ENCODE data around the gene ZBTB45. TPM values are rescaled to one million over a fixed set of nuclear protein-coding genes. Genes with fewer than 3 reads are reported as not detected.

Gene ZBTB45
- total RNA-seq, 1 donor from 2014 or later = 46.5 TPM

DNA sequence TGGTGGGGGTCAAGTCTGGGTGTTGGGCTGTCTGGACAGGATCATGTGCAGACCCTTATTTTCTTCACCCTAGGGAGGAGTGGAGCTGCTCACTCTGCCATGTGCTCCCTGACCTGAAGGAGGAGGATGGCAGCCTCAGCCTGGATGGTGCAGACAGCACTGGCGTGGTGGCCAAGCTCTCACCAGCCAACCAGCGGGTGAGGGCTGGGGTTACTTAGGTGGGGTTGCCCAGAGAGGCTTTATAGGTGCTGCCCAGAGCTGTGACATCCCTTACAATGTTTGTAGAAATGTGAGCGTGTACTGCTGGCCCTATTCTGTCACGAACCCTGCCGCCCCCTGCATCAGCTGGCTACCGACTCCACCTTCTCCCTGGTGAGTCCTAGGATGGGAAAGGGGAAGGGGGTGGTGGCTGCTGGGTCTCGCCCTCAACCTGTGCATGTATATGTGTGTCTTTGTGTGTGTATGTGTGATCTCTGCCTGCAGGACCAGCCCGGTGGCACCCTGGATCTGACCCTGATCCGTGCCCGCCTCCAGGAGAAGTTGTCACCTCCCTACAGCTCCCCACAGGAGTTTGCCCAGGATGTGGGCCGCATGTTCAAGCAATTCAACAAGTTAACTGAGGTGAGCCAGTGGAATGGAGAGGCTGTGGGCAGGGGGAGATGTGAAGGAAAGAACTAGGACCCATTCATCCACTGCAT lies 30.2 kb upstream of the ZBTB45 start:
- H3K27me3 ChIP-seq = no peaks in the 10 kb centered on the region
- H3K4me3 ChIP-seq = no peak overlapping the region
- H3K27ac ChIP-seq = no peak overlapping the region
- peak in 1 of 2 donors; percentile 63 for DNase-seq (ENCODE audit: low spot score in 2 of 2)
- peaks cover 55 to 73% of the 10 kb centered on the region in 2 donors for H3K36me3 ChIP-seq
- H3K9me3 ChIP-seq = no peaks in the 10 kb centered on the region
- TF ChIP-seq, protein P1, sequence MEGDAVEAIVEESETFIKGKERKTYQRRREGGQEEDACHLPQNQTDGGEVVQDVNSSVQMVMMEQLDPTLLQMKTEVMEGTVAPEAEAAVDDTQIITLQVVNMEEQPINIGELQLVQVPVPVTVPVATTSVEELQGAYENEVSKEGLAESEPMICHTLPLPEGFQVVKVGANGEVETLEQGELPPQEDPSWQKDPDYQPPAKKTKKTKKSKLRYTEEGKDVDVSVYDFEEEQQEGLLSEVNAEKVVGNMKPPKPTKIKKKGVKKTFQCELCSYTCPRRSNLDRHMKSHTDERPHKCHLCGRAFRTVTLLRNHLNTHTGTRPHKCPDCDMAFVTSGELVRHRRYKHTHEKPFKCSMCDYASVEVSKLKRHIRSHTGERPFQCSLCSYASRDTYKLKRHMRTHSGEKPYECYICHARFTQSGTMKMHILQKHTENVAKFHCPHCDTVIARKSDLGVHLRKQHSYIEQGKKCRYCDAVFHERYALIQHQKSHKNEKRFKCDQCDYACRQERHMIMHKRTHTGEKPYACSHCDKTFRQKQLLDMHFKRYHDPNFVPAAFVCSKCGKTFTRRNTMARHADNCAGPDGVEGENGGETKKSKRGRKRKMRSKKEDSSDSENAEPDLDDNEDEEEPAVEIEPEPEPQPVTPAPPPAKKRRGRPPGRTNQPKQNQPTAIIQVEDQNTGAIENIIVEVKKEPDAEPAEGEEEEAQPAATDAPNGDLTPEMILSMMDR (IDR thresholded peaks at IDR 0.05) = no peak
- intact Hi-C loops (cut with DNase I) = no loop called here
- H3K4me1 ChIP-seq = peaks cover 22 to 32% of the 10 kb centered on the region in 2 donors

DNA sequence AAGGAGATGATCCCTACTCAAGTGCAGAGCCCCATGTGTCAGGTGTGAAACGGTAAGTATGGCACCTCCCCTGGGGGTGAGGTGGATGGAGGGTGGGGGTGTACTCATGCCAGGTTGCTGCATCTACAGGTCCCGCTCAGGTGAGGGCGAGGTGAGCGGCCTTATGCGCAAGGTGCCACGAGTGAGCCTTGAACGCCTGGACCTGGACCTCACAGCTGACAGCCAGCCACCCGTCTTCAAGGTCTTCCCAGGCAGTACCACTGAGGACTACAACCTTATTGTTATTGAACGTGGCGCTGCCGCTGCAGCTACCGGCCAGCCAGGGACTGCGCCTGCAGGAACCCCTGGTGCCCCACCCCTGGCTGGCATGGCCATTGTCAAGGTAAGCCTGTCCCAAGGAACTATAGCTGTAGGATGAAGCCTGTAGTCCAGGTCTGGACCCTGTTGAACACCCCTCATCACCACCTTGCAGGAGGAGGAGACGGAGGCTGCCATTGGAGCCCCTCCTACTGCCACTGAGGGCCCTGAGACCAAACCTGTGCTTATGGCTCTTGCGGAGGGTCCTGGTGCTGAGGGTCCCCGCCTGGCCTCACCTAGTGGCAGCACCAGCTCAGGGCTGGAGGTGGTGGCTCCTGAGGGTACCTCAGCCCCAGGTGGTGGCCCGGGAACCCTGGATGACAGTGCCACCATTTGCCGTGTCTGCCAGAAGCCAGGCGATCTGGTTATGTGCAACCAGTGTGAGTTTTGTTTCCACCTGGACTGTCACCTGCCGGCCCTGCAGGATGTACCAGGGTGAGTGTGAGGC lies 29.5 kb upstream of the ZBTB45 start:
- peak in 1 of 2 donors; percentile 59 for DNase-seq (ENCODE audit: low spot score in 2 of 2)
- Histone ChIP-seq H3K9me3 (no peaks in the 10 kb centered on the region), H3K27me3 (no peaks in the 10 kb centered on the region), H3K4me1 (peaks cover 20 to 28% of the 10 kb centered on the region in 2 donors), H3K4me3 (no peak overlapping the region), H3K27ac (no peak overlapping the region), H3K36me3 (peaks cover 55 to 73% of the 10 kb centered on the region in 2 donors)
- TF ChIP-seq, protein P1 (IDR thresholded peaks at IDR 0.05) = no peak
- intact Hi-C loops (cut with DNase I) = no loop called here

DNA sequence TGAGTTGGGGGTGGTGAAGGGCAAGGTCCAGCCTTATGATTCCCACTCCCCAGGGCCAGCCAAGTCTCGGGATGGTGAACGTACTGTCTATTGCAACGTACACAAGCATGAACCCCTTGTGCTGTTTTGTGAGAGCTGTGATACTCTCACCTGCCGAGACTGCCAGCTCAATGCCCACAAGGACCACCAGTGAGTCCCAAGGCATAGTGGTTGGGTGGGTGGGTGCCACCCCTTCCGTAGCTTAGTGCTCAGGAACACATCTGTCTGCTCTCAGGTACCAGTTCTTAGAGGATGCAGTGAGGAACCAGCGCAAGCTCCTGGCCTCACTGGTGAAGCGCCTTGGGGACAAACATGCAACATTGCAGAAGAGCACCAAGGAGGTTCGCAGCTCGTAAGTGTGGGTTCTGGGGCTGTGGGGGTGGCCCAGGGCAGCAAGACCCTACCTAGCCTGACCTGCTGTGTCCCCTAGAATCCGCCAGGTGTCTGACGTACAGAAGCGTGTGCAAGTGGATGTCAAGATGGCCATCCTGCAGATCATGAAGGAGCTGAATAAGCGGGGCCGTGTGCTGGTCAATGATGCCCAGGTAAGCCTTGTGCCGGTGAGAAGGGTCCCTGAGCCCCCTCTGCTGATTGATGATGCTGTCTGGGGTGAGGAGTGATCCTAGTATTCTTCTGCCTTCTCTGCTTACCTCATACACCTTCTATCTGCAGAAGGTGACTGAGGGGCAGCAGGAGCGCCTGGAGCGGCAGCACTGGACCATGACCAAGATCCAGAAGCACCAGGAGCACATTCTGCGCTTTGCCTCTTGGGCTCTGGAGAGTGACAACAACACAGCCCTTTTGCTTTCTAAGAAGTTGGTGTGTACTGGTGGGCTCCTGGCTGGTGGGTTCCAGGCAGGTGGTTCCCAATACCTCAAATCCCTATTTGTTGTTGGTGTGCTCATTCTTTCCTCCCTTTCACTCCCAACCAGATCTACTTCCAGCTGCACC lies 28.0 kb upstream of the ZBTB45 start:
- Histone ChIP-seq H3K4me1 (peaks cover 15 to 25% of the 10 kb centered on the region in 2 donors), H3K4me3 (no peak overlapping the region)

GRCh38 chr19:58546019-58546530 lies 26.5 kb upstream of the ZBTB45 start:
- TF ChIP-seq, protein P1 (IDR thresholded peaks at IDR 0.05) = no peak
- DNase-seq (ENCODE audit: low spot score in 2 of 2) = no peak
- H3K27me3 ChIP-seq = no peaks in the 10 kb centered on the region
- intact Hi-C loops (cut with DNase I) = no loop called here
- H3K4me1 ChIP-seq = peaks cover 15 to 25% of the 10 kb centered on the region in 2 donors
- peaks cover 39 to 45% of the 10 kb centered on the region in 2 donors for H3K36me3 ChIP-seq
- peak overlapping the region; percentile 3 to 90 for H3K27ac ChIP-seq
- peak overlapping the region; percentile 75 to 82 for H3K4me3 ChIP-seq
- no peaks in the 10 kb centered on the region for H3K9me3 ChIP-seq

More for the DNA sequence above, 28.0 kb upstream of the ZBTB45 start:
- Histone ChIP-seq H3K9me3 (no peaks in the 10 kb centered on the region), H3K36me3 (peaks cover 54 to 60% of the 10 kb centered on the region in 2 donors), H3K27me3 (no peaks in the 10 kb centered on the region), H3K27ac (no peak overlapping the region)
- intact Hi-C loops (cut with DNase I) = no loop called here
- peak in 1 of 2 donors; percentile 59 for DNase-seq (ENCODE audit: low spot score in 2 of 2)
- TF ChIP-seq, protein P1 (IDR thresholded peaks at IDR 0.05) = no peak
